Forelimb muscle (tissue), 1 donor: ENCODE measurements around the gene RECK. TPM values are rescaled to one million over a fixed set of nuclear protein-coding genes. Genes with fewer than 3 reads are reported as not detected.
"Not testable (repeated sequence)": the region's sequence is repeated elsewhere in the genome, so short reads cannot be mapped to it uniquely, and the experiment has no call there.

Experiments
- DNase-seq: peaks from one replicate; pipeline ENCODE4 v3.0.0-alpha.2; 2013; ENCODE audit warnings: low read depth
- polyA plus RNA-seq: library from polyadenylated mRNA; unstranded; fragments of 120-200 nt; gene quantifications from one replicate; pipeline ENCODE4 v1.2.1, GENCODE V29; 2013; ENCODE audit not compliant: insufficient read length

Gene RECK, protein sequence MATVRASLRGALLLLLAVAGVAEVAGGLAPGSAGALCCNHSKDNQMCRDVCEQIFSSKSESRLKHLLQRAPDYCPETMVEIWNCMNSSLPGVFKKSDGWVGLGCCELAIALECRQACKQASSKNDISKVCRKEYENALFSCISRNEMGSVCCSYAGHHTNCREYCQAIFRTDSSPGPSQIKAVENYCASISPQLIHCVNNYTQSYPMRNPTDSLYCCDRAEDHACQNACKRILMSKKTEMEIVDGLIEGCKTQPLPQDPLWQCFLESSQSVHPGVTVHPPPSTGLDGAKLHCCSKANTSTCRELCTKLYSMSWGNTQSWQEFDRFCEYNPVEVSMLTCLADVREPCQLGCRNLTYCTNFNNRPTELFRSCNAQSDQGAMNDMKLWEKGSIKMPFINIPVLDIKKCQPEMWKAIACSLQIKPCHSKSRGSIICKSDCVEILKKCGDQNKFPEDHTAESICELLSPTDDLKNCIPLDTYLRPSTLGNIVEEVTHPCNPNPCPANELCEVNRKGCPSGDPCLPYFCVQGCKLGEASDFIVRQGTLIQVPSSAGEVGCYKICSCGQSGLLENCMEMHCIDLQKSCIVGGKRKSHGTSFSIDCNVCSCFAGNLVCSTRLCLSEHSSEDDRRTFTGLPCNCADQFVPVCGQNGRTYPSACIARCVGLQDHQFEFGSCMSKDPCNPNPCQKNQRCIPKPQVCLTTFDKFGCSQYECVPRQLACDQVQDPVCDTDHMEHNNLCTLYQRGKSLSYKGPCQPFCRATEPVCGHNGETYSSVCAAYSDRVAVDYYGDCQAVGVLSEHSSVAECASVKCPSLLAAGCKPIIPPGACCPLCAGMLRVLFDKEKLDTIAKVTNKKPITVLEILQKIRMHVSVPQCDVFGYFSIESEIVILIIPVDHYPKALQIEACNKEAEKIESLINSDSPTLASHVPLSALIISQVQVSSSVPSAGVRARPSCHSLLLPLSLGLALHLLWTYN
- polyA plus RNA-seq, result 20.7 TPM

DNA sequence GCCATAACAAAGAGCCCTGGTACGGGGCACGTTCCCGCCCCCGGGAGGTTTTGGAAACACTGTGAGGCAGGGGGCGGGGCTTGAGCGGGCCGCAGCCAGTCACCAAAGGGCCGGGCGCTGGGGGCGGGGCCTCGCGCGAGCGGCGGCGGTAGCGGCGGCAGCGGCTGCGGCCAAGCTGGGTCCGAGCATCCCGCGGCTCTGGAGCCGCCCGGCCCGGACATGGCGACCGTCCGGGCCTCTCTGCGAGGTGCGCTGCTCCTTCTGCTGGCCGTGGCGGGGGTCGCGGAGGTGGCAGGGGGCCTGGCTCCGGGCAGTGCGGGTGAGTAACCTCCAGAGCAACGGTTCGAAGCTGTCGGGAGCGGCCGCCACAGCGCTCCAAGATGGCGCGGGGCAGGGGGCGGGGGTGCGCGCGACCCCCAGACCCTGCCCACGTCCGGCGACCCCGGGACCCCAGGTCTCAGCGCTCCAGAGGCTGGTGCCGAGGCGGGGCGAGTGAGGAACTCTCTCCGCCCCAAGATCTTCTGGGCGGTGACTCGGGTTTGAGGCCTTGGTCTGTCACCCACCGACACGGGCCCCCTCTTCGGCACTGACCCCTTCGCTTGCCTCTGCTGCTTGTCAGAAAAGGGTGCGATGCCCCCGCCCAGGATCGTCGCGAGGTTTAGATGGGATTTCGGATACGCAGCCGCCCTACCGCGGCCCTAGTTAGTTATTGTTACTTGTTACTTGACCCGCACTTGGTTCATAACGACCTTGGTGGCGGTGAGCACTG, at the start of gene RECK:
RECK (plus strand) TSS at position 134 of the 769 bp plus-strand sequence; CDS start at position 220, 86 bp downstream.
- DNase-seq, result peak; percentile 20

DNA sequence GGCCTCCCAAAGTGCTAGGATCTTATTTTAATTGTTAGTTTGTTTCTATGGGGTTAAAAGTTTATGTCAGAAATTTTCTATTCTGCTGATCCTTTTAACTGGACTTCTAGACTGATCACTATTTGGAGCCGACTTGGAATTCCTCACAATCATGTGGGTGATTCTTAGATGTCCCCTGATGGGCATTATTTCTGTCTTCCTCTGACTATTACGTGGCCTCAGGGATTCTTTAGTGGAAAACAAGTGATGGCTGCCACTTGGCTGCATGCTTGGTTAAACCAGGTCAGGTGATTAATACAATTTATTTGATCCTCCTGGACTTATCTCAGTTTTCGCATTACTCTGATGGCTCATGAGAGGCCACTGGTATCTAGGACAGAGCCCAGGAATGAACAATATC, 46.6 kb upstream of the RECK start:
- no peak for DNase-seq

DNA sequence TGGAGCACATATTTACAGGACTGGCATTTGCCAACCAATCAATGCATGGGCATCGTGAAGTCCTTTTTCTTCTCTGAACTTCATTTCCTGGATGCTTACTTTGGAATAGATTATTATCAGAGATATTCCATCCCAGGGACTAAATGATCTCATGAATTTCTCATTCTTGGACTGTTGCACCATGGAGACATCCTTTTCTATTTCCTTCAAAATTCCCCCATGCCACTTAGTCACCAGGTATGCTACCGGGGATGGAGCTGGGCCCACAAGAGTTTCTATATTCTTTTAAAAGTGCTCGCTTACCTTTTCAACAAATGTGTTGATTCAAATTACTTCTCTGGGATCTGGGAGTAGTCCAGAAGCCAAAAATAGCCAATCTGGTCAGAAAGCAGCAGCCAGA, 43.6 kb upstream of the RECK start:
- not testable (repeated sequence) for DNase-seq

DNA sequence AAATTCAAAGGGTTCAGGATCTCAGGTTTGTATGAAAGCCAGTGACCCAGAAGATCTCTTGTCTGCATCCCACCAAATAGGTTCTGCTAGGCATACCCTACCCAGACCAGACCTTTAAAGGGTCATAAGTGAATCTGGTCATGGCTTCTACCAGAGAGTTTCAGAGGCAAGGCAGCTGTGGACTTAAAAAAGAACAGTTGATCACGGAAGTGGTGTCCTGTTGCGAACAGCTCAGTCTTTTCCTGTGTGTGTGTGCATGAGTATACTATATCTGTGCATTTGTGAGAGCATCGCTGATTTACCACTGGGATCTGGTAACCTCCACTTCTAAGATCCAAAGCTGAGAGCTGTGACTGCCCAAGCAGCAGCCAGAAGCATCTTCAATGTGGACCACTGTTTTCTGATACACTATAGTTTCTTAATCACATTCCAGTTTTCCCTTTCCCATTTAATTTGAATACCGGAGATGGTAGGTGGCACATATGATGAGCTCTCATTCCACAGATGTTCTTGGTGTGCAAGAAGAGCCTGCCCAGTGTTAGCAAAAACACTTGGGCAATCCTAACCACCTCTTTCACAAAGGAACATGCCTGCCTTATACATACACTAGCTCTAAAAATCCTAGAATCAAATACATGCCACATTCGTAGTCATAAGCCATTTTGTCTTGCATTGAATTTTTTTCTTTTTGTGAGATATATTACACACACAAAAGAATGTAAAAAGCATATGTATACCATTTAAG, 42.6 kb upstream of the RECK start:
- DNase-seq, result no peak

DNA sequence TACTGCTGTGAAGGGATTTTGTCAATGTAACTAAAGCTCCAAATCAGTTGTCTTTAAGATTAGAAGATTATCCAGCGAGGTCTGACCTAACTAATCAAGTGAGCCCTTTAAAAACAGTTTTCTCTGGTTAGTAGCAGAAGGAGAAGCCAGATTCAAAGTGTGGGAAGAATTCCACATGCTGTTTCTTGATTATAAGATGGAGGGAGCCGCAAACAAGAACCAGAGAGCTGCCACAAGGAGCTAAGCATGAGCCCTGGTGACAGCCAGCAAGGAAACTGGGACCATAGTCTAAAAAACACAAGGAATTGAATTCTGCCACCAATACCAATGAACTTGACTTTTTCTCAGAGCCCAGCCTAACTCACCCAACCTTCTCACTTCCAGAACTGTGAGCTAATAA, 41.8 kb upstream of the RECK start:
- DNase-seq, result no peak

DNA sequence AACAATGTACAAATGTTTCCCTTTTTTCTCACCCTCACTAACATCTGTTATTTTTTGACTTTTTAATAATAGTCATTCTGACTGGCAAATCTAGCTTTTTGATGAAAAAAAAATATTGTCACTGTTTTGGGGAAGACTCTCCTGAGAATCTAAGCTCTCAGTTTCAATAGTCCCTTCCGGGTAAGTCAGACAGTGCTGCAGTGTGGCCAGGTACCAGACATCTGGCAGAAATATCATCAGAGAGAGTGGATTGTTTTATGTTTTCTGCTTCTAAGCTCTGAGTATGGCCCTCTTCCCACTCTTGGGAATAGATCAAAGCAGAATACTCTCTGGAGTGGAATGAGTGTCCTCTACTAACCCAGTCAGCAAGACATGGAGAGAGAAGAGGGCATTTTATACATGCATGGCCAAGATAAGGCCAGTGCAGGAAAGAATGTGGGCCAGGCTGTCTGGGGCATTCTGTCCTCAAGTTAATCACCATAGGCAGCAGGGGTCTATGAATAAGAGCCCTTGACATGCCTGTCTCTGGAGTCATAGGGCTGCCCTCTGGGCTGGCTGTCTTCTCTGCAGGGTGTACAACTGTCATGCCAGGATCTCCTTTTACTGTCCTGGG, 40.2 kb upstream of the RECK start:
- no peak for DNase-seq

DNA sequence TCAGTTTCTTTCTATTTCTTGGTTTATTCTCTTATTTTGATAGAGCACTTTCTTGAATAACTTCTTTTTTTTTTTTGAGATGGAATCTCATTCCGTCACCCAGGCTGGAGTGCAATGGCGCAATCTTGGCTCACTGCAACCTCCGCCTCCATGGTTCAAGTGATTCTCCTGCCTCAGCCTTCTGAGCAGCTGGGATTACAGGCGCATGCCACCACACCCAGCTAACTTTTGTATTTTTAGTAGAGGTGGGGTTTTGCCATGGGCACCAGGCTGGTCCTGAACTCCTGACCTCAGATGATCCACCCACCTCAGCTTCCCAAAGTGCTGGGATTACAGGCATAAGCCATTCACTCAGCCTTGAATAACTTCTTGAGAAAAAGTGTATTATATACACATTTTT, 39.7 kb upstream of the RECK start:
- DNase-seq, result not testable (repeated sequence)

DNA sequence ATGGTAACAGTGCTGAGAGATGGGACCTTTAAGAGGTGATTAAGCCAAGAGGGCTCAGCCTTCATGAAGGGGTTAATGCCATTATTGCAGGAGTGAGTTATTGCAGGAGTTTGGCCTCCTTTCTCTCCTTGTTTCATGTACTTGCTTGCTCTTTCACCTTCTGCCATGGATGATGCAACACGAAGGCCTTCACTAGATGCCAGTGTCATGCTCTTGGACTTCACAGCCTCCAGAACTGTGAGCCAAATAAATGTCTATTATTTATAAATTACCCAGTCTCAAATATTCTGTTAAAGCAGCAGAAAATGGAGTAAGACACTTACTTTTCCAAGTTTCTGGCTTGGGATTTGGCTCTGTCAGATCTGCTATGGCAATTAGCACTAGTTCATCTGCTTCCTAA, 38.4 kb upstream of the RECK start:
- DNase-seq, result no peak

DNA sequence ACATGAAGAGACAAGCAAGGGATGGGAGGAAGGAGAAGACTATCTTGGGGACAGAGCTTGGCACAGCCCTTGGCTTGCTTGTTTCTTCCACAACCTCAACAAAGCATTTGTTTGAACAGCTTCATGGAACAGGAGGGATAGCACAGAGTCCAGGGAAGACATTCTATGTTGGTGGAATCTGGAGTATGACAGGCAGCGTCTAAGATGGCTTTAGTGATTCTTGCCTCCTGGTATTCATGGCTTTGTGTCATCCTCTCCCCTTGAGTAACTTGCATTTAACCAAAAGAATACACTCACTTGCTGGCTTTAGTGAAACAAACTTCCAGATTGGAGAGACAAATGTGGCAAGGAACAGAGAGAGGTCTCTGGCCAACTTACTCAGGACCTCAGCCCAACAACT, 30.8 kb upstream of the RECK start:
- DNase-seq, result no peak

DNA sequence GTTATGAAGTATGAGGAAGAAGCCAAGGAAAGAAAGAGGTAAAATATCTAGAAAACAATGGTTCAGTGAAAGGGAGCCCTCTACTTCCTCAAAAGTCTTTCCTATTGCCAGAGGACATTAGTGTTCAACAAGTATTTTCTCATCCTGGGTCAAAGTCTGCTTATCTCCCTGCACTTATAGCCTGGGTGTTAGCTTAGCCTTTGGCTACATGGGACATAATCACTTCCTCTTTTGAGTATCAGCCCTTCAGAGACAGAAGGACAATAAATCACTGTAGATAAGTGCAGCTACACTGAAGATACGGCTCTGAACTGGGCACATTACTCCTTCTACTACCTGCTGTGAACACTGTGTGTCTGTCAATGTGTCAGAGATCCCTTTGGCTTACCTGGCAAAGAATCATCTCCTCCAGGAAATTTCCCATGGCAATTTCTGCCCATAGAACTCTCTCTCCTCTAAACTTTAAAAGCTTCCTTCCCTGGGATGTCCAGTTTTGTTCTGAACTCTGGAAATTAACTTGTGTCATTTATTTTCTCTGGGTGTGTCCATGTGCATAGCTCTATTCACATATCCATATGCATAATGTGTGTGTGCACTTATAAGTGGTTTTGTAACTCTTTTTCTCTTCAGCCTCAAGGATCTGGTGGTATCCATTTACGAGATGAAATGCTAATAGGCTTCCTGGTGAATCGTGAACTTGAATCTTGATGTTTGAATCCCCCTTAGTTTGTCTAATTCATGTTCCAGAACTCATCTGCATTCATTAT, 30.0 kb upstream of the RECK start:
- DNase-seq, result no peak

DNA sequence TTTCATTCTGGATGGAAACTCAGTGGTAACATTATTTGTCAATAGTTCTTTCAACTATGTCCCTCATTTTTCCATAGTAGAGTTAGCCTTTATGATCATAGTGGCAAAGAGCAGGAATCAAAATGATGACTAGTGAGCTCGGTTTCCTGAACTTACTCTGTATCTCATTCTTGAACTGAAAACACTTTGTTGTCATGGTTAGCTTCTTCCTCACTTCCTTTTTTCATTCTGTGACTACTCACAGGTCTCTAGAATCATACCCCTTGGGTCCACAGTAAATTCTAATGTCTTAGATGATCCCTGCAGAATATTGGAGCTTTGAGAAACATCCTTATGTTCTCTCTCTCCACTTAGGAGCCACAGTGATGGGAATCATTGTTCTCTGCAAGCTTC, 29.4 kb upstream of the RECK start:
- DNase-seq, result no peak

DNA sequence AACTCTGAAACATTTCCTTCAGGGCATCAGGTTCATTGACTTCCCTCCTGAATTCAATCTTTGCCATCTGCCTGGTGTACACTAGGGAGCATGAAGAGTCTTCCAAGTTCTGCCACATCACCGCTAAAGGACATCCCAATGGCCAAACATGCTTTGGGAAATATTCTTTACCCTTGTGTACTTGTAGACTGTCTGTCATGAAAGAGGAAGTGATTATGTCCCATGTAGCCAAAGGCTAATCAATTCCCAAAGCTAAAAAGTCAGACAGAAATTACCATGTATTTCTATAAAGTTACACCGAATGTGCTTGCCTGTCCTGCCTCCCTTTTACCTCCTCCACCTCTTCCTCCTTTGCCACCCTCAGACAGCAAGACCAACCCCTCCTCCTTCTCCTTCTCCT, 28.9 kb upstream of the RECK start:
- DNase-seq, result no peak

DNA sequence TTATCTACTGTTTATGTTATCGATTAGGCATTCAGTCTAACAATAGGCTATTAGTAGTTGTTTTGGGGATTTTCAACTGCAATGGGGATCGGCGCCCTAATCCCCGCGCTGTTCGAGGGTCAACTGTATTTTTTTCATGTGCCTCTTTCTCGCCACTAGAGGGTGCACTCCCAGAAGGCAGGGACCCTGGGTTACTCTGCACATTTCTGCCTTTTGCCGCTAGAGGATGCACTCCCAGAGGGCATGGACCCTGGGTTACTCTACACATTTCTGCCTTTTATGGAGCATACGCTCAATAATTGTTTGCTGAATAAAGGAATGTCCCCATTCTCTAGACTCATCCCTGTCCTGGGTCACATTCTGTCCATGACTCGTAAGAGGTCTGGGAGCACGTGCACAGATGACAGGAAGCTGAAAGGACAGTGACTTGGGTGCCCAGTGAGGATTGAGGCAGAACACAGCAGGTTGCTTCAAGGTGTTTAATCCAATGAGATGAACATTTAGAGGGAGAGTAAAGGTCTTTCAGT, 27.9 kb upstream of the RECK start:
- peak; percentile 20 for DNase-seq

DNA sequence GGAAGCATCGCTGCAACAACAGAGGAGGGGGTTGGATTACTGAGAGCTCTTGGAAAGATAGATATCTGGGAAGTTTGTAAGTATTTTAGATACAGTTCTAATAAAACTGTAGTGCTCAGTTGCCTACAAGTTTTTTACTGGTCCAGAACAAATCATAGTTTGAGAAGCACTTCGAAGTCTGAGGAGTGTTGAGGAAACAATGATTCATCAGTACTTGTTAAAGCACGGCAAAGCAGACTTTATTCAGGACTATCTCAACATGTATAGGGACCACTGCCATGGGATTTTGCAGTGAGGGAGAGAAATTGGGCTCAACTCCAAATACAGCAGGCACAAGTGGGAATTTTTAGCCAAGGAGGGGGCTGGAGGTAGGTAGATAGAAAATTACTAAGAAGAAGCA, 25.3 kb upstream of the RECK start:
- DNase-seq, result no peak

DNA sequence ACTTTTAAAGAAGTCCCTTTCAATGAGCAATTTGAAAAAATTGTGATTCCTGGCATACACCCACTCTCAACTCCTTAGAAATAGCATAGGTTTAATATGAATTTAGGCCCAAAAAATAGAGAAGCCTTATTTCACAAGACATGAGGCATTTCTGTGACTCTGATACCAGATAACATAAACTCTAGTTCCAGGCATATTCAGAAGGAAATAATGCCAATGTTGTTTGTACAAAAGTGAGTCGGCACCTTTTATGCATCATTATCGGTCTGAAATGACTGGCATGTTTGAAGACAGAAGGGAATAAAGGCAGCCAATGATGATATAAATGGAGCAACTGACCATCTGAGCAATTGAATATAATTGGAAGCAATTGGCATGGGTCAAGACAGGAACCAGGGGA, 19.4 kb upstream of the RECK start:
- no peak for DNase-seq

DNA sequence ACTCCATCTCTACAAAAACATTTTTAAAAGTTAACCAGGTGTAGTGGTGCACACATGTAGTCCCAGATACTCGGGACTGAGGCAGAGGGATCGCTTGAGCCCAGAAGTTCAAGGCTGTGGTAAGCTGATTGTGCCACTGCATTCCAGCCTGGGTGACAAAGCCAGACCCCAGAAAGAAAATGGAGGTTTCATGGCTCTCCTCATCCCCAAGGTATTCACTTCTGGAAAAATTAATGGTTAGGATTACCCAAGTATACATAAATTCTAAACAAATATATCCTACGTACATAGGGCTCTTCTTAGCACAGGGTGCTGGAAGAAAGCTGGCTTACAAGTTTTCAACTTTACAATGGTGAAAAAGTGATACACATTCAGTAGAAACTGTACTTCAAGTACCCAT, 18.6 kb upstream of the RECK start:
- DNase-seq, result no peak

DNA sequence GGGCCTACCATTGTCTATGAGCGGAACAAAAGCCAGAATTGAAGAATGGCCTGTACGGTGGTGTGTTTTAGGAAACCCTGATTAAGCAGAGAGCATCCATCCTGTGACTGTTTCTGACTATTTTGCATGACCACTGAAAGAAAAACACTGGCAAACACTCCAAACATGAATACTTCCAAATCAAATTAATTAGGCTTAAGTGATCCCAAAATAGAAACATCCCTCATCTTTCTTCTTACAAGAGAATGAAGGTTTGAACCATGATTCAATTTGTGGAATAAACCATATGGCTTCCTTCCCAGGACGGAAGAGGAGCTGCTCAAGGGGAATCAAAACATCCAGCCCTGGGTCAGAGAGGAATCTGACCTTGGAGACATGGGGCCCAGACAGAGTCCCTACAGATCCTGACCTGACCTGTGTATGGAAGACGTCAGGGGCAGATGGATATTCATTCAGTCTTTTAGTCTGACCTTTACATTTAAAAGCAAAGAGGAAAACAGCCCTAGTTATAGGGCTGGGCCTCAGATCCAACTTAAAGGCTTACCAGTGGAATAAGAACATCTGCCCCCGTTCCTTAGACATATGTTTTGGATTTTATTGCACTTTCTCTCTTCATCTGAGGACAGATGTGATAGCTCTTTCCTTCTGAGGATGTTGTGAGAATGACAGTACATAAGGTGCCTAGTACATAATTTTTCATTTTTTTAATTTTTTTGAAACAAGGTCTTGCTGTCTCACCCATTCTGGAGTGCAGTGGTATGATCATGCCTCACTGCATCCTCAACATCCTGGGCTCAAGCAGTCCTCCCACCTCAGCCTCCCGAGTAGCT, 17.6 kb upstream of the RECK start:
- DNase-seq, result no peak

DNA sequence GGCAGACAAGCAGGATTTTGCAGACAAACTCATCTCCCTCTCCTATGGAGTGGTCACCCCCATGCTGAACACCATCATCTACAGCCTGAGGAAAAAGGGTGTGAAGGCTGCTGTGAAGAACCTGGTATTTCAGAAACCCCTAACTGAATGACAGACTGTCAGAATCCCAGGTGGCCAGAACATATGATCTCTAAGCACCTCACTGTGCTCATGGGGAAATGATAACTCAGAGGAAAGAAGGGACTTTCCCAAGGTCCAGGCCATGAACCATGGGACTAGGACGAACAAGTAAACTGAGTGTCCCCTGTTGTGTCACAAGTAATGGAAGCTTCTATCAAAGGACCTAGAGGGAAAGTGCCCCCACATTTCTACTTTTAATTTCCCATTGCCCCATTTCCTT, 14.7 kb upstream of the RECK start:
- no peak for DNase-seq
